A673 (cell line): Measurements from ENCODE around the gene GOLGB1. TPM values are rescaled to one million over a fixed set of nuclear protein-coding genes. Genes with fewer than 3 reads are reported as not detected.
"Not testable (repeated sequence)": the region's sequence is repeated elsewhere in the genome, so short reads cannot be mapped to it uniquely, and the experiment has no call there.

Experiments
- BruUV-seq: library from RNA; stranded (reverse); fragments of 400-500 nt; replicated peaks from 2 replicates; lab custom pipeline; 2021; lab: Mats Ljungman, UMichigan
- CTCF ChIA-PET: fragments of 300-600 bp; sonication (Branson Sonifier 250); formaldehyde crosslinking; loops from one replicate; lab custom pipeline; 2022; ENCODE audit warnings: antibody characterized with exemption; lab: Charles Lee
- POLR2A ChIA-PET: fragments of 300-600 bp; sonication (Branson Sonifier 250); formaldehyde crosslinking; loops from one replicate; lab custom pipeline; 2022; ENCODE audit warnings: antibody characterized with exemption; ENCODE audit not compliant: low non-redundant PET; lab: Charles Lee
- DNase-seq: peaks from one replicate; pipeline ENCODE4 v3.0.0-alpha.2; 2015; ENCODE audit warnings: low spot score
- H3K27ac ChIP-seq: fragments of 200-600 bp; sonication (generic); 2 replicates; pipeline ENCODE4 v1.5.1; 2016; ENCODE audit warnings: mixed run types, low read depth, mild to moderate bottlenecking, mixed read lengths, antibody characterized with exemption, low read length; ENCODE audit not compliant: poor library complexity, severe bottlenecking
- H3K27me3 ChIP-seq: fragments of 200-600 bp; sonication (generic); replicated peaks from 2 replicates; pipeline ENCODE4 v1.6.1; 2017; ENCODE audit warnings: mixed run types, low read depth, mild to moderate bottlenecking, mixed read lengths, antibody characterized with exemption, low read length; ENCODE audit not compliant: insufficient read depth, poor library complexity
- H3K36me3 ChIP-seq: fragments of 200-600 bp; sonication (generic); 2 replicates; pipeline ENCODE4 v1.6.1; 2016; ENCODE audit warnings: mixed run types, mild to moderate bottlenecking, mixed read lengths, antibody characterized with exemption, low read length; ENCODE audit not compliant: insufficient read depth, poor library complexity, severe bottlenecking
- H3K4me1 ChIP-seq: fragments of 200-600 bp; sonication (generic); 2 replicates; pipeline ENCODE4 v1.6.1; 2017; ENCODE audit warnings: mixed run types, mild to moderate bottlenecking, mixed read lengths, antibody characterized with exemption, low read length; ENCODE audit not compliant: insufficient read depth, poor library complexity, severe bottlenecking
- H3K4me3 ChIP-seq: fragments of 200-600 bp; sonication (generic); 2 replicates; pipeline ENCODE4 v1.5.1; 2016; ENCODE audit warnings: low read depth, mixed run types, mild to moderate bottlenecking, mixed read lengths, low read length; ENCODE audit not compliant: poor library complexity, severe bottlenecking
- H3K9me3 ChIP-seq: fragments of 200-600 bp; sonication (generic); 2 replicates; pipeline ENCODE4 v1.6.1; 2016; ENCODE audit warnings: mixed run types, low read depth, mild to moderate bottlenecking, mixed read lengths, antibody characterized with exemption, low read length; ENCODE audit not compliant: poor library complexity, severe bottlenecking
- EZH2 ChIP-seq: fragments of 200-600 bp; sonication (generic); IDR thresholded peaks from 2 replicates; pipeline ENCODE4 v1.6.1; 2017; ENCODE audit warnings: borderline replicate concordance, low read depth, mild to moderate bottlenecking, mixed read lengths, antibody characterized with exemption, low read length; ENCODE audit not compliant: poor library complexity, severe bottlenecking
- intact Hi-C: fragments of 100-400 bp; cut with micrococcal nuclease; formaldehyde crosslinking; loops from one replicate; pipeline ENCODE4 v1.10.0; 2022; ENCODE audit not compliant: unreplicated experiment
- total RNA-seq: library from RNA; stranded (reverse); gene quantifications from 2 replicates; pipeline ENCODE4 v1.2.3, GENCODE V29; 2021
- TF ChIP-seq, protein P1 (sequence below): fragments of 300-800, 200-600 bp; sonication (generic); conservative IDR thresholded peaks from 2 replicates; pipeline ENCODE4 v1.5.1; 2017; ENCODE audit warnings: low read depth, mild to moderate bottlenecking, antibody characterized with exemption, low read length, moderate library complexity, mixed read lengths

The GOLGB1 gene
- total RNA-seq, 1 experiment from 2014 or later, result 19.9 TPM

DNA sequence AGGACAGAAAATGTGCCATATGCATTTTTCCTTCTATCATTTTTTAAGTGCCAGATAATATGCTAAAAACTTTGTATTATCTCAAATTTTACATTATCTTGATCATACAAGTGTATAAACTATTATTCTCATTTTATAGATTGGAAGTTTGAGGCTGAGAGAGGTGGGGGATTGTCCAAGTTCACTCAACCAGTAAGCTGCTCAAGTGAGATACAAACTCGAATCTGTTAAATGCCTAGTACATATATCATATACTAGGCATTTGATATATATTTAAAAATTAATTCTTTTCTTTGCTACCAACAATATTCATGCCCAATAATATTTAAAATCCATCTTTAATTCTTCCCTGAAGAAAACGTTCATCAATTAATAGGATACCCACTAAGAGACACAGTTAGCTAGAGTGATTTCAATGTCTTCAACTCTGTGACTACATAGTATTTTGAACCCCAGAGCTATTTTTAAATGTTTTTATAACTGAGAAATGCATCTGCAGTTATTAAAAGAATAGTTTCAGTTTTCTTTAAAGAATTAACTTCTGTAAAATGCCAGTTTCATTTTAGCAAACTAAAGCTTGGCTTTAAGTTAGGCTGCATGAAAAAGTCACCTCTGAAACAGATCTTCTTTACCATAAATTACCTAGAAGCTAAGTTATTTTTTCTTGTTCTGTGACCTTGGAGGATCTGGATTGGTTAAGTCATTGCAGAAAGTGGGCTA, 44.9 kb upstream of the GOLGB1 start:
- H3K27ac ChIP-seq, result no peak overlapping the region
- ChIA-PET CTCF (no interaction called here), POLR2A (no interaction called here)
- no peak overlapping the region for H3K4me3 ChIP-seq
- H3K4me1 ChIP-seq, result no peaks in the 10 kb centered on the region
- H3K27me3 ChIP-seq, result no peaks in the 10 kb centered on the region
- no peaks in the 10 kb centered on the region for H3K9me3 ChIP-seq
- H3K36me3 ChIP-seq, result peaks cover 25% of the 10 kb centered on the region
- no peak for TF ChIP-seq EZH2
- TF ChIP-seq, protein P1, sequence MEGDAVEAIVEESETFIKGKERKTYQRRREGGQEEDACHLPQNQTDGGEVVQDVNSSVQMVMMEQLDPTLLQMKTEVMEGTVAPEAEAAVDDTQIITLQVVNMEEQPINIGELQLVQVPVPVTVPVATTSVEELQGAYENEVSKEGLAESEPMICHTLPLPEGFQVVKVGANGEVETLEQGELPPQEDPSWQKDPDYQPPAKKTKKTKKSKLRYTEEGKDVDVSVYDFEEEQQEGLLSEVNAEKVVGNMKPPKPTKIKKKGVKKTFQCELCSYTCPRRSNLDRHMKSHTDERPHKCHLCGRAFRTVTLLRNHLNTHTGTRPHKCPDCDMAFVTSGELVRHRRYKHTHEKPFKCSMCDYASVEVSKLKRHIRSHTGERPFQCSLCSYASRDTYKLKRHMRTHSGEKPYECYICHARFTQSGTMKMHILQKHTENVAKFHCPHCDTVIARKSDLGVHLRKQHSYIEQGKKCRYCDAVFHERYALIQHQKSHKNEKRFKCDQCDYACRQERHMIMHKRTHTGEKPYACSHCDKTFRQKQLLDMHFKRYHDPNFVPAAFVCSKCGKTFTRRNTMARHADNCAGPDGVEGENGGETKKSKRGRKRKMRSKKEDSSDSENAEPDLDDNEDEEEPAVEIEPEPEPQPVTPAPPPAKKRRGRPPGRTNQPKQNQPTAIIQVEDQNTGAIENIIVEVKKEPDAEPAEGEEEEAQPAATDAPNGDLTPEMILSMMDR, result no peak
- no TSS peak for BruUV-seq
- DNase-seq, result no peak
- intact Hi-C loops, result no loop called here

DNA sequence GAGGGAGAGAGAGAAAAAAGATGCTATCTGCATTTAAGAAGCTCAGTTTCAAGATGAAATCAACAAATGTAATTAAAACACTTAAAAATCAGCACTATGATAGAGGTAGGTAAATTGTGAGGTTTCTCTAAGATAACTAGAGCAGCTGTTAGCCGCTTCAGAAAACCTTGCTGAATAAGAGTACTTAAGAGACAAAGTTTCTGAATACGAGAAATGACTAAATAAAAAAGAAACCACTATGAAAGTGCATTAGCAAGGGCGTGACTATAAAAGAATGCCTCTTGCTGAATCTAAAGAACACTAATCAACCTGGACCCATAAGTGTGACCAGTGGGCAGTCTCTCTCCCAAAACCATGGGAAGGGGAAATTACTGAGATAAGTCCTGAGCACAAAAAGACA, 43.5 kb upstream of the GOLGB1 start:
- peaks cover 35% of the 10 kb centered on the region for H3K36me3 ChIP-seq
- intact Hi-C loops, result no loop called here

DNA sequence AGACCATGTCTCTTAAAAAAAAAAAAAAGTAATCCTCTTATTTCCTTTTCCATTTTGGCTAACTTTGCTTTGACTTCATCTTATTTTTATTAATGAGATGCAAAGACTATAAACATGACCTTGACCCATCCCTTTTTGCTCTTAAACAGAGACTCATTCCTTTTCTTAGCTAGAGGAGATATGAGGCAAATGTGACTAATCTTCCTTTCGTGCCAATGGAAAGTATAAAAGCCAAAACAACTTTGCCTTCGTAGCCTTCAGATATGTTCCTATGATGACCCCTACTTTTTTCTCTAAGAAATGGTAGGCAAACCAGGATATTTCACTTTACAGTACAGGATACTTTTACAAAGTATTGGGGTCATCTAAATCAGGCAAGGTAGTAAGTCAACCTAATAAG, 36.9 kb upstream of the GOLGB1 start:
- CTCF ChIA-PET, result no interaction called here
- peaks cover 56% of the 10 kb centered on the region for H3K36me3 ChIP-seq

More for the DNA sequence above, 43.5 kb upstream of the GOLGB1 start:
- no TSS peak for BruUV-seq
- no peaks in the 10 kb centered on the region for H3K27me3 ChIP-seq
- no peaks in the 10 kb centered on the region for H3K4me1 ChIP-seq
- ChIA-PET POLR2A (no interaction called here), CTCF (no interaction called here)
- no peak for DNase-seq
- no peak overlapping the region for H3K4me3 ChIP-seq
- H3K9me3 ChIP-seq, result no peaks in the 10 kb centered on the region
- H3K27ac ChIP-seq, result no peak overlapping the region
- no peak for TF ChIP-seq EZH2
- TF ChIP-seq, protein P1, result no peak

DNA sequence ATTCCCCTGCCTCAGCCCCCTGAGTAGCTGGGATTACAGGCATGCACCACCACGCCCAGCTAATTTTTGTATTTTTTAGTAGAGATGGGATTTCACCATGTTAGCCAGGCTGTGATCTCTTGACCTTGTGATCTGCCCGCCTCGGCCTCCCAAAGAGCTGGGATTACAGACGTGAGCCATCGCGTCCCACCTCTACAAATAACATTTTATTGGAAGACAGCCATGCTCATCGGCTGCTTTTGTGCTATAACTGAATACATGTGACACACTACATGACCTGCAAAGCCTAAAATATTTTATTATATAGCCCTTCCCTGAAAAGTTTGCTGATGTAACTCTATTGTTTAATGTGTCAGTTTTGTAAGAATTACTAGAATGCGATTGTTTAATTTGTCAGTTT, 33.2 kb upstream of the GOLGB1 start:
- H3K9me3 ChIP-seq, intact Hi-C loops, CTCF ChIA-PET, POLR2A ChIA-PET, H3K27me3 ChIP-seq, H3K4me3 ChIP-seq, DNase-seq, BruUV-seq, H3K27ac ChIP-seq, H3K4me1 ChIP-seq: not testable (repeated sequence)
- H3K36me3 ChIP-seq, result peaks cover 51% of the 10 kb centered on the region

More for the DNA sequence above, 36.9 kb upstream of the GOLGB1 start:
- BruUV-seq, result no TSS peak
- Histone ChIP-seq H3K27me3 (no peaks in the 10 kb centered on the region), H3K9me3 (no peaks in the 10 kb centered on the region), H3K4me1 (no peaks in the 10 kb centered on the region), H3K27ac (no peak overlapping the region), H3K4me3 (no peak overlapping the region)
- POLR2A ChIA-PET, result no interaction called here
- intact Hi-C loops, result no loop called here
- no peak for DNase-seq
- TF ChIP-seq, protein P1, result no peak
- TF ChIP-seq EZH2, result no peak
